ENCODE data around the gene LRRC63. TPM values are rescaled to one million over a fixed set of nuclear protein-coding genes. Genes with fewer than 3 reads are reported as not detected.
"Not testable (repeated sequence)": the region's sequence is repeated elsewhere in the genome, so short reads cannot be mapped to it uniquely, and the experiment has no call there.

The LRRC63 gene
- total RNA-seq, 1 donor from 2014 or later: under 0.01 TPM

GRCh38 chr13:46265292-46265691 lies 53.6 kb downstream of the LRRC63 start:
- DNase-seq (ENCODE audit: low read depth in 2 of 2): no peak

- DNase-seq (ENCODE audit: low read depth in 2 of 2): no peak
These were observed 55.4 kb downstream of the LRRC63 start for GRCh38 chr13:46267166-46267565.

DNA sequence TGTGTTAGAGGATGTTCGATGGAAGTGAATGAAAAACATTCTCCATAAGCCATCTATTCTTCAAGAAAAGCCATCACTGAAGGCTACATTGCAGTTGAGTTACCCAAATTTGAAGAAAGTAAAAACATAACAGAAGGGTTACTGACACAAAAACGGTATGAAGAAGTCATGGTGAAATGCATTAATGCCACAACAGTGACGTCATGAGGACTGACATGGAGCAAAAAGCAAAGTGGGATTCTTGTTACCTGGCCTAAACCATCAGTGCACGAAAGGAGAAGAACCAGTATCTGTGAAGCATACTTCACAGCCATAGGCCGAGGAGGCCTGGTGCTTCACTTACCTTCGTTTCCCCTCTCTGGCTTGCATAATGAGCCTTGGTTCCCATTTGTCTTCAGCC lies 58.7 kb downstream of the LRRC63 start:
- no peak for DNase-seq (ENCODE audit: low read depth in 2 of 2)

DNA sequence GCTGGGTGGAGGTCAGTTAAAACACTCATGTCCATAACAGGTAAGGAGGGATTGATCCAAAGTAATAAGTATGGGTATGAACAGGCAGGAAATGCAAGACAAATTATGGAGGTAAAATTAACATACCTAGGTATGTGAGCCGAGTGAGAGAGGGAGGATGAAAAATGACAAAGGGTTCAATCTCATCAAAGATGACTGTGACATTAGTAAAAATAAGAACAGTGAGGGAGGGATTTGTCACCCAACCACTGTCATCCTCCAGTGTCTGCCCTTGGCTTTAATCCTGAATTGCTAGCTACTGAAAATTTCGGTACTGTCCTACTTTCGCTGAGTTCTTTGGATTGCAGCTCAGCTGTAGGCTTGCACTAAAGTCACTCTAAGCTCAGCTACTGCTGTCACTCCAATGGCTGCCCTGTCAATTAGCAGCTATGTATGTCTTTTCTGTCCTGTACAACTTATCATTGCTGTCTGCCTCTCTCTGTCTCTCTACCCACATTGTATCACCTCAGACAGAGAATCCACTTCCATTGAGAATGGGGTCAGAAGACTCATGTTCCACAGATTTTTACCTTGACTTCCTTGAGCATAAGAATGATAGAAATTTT lies 62.5 kb downstream of the LRRC63 start:
- no peak for DNase-seq (ENCODE audit: low read depth in 2 of 2)

DNA sequence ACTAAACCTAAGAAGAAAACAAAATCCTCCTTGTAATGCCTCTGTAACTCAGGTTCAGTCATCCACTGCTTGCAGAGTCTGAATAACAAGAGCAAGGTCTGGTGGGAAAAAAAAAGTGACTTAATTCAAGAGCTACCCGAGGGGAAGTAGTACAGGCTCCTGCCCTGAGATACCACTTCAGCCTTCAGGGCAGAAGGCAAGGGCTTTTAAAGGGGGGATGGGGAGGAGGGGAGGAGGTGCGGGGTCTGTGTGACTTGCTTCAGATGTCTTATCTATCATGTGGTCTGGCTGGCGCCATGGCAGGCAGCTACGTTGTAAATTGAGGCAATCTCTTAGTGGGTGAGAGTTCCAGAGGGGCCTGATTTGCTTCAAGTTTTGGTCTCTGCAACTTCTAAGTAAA lies 66.7 kb downstream of the LRRC63 start:
- no peak for DNase-seq (ENCODE audit: low read depth in 2 of 2)

DNA sequence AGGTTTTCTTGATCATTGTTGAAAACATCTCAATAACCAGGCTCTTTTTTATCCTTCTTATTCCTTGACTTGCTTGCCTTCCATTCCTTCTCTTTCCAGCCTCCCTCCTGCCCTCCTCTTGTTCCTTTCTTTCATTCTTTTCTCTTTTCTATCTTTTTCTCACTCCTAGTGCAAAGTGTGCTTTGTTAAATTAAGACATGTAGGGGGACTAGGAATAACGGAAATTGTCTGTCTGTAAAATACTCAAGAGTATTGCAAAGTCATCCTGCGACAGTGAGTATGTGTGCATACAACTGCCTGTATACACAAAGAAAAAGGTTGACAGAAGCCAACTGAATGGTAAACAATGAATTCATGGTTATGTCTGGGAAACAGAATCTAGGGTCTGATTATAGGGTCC lies 70.1 kb downstream of the LRRC63 start:
- no peak for DNase-seq (ENCODE audit: low read depth in 2 of 2)

DNA sequence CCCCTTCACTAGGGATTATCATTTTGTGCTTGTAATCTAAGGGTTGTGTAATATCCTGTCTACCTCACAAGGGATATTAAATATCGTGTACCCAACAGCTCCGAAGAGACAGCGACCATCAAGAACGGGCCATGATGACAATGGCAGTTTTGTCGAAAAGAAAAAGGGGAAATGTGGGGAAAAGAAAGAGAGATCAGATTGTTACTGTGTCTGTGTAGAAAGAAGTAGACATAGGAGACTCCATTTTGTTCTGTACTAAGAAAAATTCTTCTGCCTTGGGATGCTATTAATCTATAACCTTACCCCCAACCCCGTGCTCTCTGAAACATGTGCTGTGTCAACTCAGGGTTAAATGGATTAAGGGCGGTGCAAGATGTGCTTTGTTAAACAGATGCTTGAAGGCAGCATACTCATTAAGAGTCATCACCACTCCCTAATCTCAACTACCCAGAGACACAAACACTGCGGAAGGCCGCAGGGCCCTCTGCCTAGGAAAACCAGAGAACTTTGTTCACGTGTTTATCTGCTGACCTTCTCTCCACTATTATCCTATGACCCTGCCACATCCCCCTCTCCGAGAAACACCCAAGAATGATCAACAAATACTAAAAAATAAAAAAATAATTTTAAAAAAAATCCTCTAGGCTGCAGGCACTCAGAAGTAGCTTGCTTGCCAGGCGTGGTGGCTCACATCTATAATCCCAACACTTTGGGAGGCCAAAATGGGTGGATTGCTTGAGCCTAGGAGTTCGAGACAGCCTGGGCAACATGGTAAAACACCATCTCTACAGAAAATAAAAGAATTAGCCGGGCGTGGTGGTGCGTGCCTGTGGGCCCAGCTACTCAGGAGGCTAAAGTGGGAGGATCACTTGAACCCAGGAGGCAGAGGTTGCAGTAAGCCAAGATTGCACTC lies 72.4 kb downstream of the LRRC63 start:
- not testable (repeated sequence) for DNase-seq (ENCODE audit: low read depth in 2 of 2)

DNA sequence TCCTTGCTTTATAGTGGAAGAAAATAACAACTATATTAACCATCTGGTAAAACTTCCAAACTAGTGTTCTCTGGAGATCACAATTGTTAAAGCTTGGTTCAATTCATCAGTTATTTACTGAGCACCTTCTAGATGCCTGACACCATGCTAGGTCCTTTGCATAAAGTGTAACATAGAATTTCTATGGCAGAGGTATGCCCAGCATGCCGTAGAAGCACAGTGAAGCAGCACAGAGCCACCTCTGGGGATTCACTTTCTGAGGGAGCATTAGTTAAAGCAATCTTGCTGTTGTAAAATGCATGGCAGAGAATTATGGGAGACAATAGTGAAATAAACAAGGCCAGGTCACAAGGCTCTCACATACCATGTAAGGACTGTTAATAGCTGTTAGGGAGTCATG lies 75.2 kb downstream of the LRRC63 start:
- no peak for DNase-seq (ENCODE audit: low read depth in 2 of 2)

- peak; percentile 6 to 55 for DNase-seq (ENCODE audit: low read depth in 2 of 2)
These were observed 77.0 kb downstream of the LRRC63 start for GRCh38 chr13:46288570-46289259.

GRCh38 chr13:46289260-46289955 lies 77.7 kb downstream of the LRRC63 start:
- no peak for DNase-seq (ENCODE audit: low read depth in 2 of 2)

- no peak for DNase-seq (ENCODE audit: low read depth in 2 of 2)
These were observed 78.7 kb downstream of the LRRC63 start for GRCh38 chr13:46290434-46290833.

DNA sequence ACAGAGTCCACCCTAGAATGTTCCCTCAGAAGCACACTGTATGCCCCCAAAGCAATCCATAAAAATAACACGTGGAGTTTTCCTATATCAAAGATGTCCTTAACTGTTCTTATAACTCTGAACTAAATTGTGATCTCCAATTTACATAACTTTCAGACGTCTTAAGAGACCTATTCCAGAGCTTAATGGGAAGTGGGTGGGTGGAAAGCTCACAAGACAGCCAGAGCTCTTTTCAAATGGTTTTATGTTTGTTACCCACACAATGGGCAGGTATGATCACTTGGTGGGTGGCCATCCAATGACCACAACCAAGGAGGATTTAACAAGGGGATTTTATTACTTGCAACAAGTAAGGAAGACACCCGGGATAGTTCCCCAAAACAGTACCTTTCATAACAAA lies 81.7 kb downstream of the LRRC63 start:
- no peak for DNase-seq (ENCODE audit: low read depth in 2 of 2)

DNA sequence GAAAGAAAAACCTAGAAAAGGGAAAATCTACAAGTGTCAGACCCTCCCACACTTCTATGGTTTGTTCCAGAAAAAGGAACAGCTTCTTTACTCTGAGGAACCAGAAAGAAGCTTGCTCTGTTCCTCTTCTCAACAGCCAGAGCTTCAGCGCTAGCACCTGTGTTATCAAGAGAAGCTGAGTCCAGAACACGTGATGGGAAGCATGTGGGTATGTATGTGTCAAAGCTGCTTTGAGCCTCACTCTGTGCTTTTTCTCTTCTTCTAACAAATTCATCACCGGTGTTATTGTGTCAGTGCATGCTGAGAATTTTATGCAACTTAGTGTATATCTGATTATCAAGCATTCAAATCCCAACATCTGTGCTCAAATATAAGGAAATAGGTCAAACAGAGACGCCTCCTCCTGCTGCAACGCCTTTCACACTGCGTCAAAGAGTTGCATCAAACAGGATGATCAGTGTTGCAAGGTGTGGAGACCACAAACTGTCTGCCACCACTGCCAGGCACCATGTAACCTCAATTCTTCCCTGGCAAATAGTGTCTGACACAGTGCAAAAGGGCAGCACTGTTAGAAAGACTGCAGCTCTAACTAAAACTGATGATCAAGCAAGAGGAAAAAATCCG lies 83.9 kb downstream of the LRRC63 start:
- DNase-seq (ENCODE audit: low read depth in 2 of 2): peak; percentile 21 to 62

DNA sequence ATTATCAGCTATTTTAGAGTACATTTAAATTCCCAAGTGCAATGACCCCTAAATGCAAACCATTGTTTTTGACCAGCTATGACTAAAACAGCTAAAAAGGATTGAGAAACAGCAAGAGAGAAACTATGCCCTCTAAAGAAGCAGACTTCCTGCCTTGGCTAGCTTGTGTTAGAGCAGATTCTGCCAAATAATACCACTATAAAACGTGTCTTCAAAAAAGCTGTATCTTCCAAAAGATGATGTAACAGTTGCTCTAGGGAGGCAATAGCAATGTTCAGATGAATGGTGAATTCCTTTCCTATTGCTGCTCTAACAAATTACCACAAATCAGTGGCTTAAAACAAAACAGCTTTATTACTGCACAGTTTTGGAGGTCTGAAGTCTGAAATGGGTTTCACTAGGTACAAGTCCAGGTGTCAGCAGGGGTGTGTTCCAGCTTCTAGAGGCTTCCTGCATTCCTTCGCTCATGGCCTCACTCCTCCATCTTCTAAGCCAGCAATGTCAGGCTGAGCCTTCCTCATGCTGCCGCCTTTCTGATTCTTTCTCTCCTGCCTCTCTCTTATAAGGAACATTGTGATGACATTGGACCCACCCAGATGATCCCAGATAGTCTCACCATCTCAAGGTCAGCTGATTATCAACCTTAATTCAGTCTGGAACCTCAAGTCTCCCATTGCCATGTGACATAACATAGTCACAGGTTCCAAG lies 84.5 kb downstream of the LRRC63 start:
- DNase-seq (ENCODE audit: low read depth in 2 of 2): peak; percentile 29 to 75

- DNase-seq (ENCODE audit: low read depth in 2 of 2): peak in 1 of 2 donors; percentile 60
These were observed 85.2 kb downstream of the LRRC63 start for GRCh38 chr13:46296921-46297320.

DNA sequence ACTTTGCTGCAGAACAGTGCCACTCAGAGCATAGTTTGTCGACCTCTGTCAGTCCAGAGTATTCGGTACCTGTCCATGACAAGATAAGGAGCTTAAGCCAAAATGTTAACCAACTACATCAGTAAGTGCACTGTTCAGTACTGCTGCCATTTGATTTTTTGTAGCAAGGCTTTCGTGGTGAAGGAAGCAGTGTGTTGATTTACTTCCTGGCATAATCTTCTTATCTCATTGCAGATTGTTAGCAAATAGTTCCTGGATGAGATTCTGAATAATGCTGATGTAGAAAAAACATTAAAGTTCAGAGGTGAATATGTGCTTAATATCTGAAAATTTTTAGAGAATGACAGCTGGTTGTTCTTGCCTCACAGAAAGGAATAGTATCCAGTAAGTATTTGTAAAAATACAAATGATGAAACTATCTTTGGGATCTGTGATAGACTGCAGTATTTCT lies 85.7 kb downstream of the LRRC63 start:
- peak in 1 of 2 donors; percentile 41 for DNase-seq (ENCODE audit: low read depth in 2 of 2)

- no peak for DNase-seq (ENCODE audit: low read depth in 2 of 2)
These were observed 92.1 kb downstream of the LRRC63 start for GRCh38 chr13:46303742-46304385.

- DNase-seq (ENCODE audit: low read depth in 2 of 2): no peak
These were observed 92.8 kb downstream of the LRRC63 start for GRCh38 chr13:46304546-46304945.

- DNase-seq (ENCODE audit: low read depth in 2 of 2): no peak
These were observed 95.8 kb downstream of the LRRC63 start for GRCh38 chr13:46307554-46307953.

- DNase-seq (ENCODE audit: low read depth in 2 of 2): no peak
These were observed 98.3 kb downstream of the LRRC63 start for GRCh38 chr13:46310066-46310465.
